K562 (cell line): ENCODE data around the gene ZNF346. TPM values are rescaled to one million over a fixed set of nuclear protein-coding genes. Genes with fewer than 3 reads are reported as not detected.

Experiments used
- ATF2 ChIP-seq: sonication (generic); formaldehyde crosslinking; IDR thresholded peaks from 2 replicates; pipeline ENCODE4 v1.8.1; 2022; ENCODE audit warnings: missing genetic modification reagents
- BMI1 ChIP-seq: fragments of 150-350 bp; IDR thresholded peaks from 2 replicates; pipeline ENCODE4 v1.6.1; 2014; ENCODE audit warnings: low read length
- CBX5 ChIP-seq: IDR thresholded peaks from 2 replicates; pipeline ENCODE4 v1.6.1; 2014; ENCODE audit warnings: low read depth, borderline replicate concordance
- CBX8 ChIP-seq: fragments of 200-600 bp; sonication (generic); IDR thresholded peaks from 2 replicates; pipeline ENCODE4 v1.6.1; 2012; ENCODE audit warnings: borderline replicate concordance, mixed run types, low read depth, mild to moderate bottlenecking, moderate library complexity, mixed read lengths, low read length, control low read depth, inconsistent platforms; ENCODE audit not compliant: poor library complexity, severe bottlenecking; ENCODE audit errors: extremely low read depth
- DEAF1 ChIP-seq: fragments of 450-650 bp; formaldehyde crosslinking; IDR thresholded peaks from 2 replicates; pipeline ENCODE4 v1.4.0; 2020; ENCODE audit warnings: mild to moderate bottlenecking, moderate library complexity
- ETV6 ChIP-seq, 3 experiments: fragments of 150-350 bp in 1 of 3; sonication (generic) in 1 of 3; formaldehyde crosslinking in 1 of 3; IDR thresholded peaks; 2 replicates each; pipeline versions ENCODE4 v1.6.1 to v1.8.0; 2014 to 2022; ENCODE audit warnings: borderline replicate concordance in 2 of 3, low read depth in 2 of 3, antibody characterized with exemption in 1 of 3, low read length in 1 of 3, mild to moderate bottlenecking in 1 of 3, missing genetic modification reagents in 1 of 3
- FOXJ2 ChIP-seq: fragments of 200-800 bp; sonication (Bioruptor generic); IDR thresholded peaks from 2 replicates; pipeline ENCODE4 v1.6.1; 2016; ENCODE audit warnings: missing genetic modification characterization, missing compliant biosample characterization
- FOXP1 ChIP-seq: sonication (generic); formaldehyde crosslinking; IDR thresholded peaks from 2 replicates; pipeline ENCODE4 v1.8.0; 2022; ENCODE audit warnings: mild to moderate bottlenecking, missing genetic modification reagents
- TCF7 ChIP-seq: sonication (generic); IDR thresholded peaks from 2 replicates; pipeline ENCODE4 v1.6.1; 2016; ENCODE audit warnings: antibody characterized with exemption, borderline replicate concordance
- TRIM25 ChIP-seq: fragments of 450-650 bp; IDR thresholded peaks from 2 replicates; pipeline ENCODE4 v1.7.0; 2016; ENCODE audit warnings: borderline replicate concordance
- XRCC4 ChIP-seq: IDR thresholded peaks from one replicate; pipeline ENCODE4 v1.6.1; 2011; ENCODE audit not compliant: insufficient read depth, insufficient read length; ENCODE audit errors: extremely low read depth
- ZBTB1 ChIP-seq: sonication (generic); formaldehyde crosslinking; IDR thresholded peaks from 2 replicates; pipeline ENCODE4 v1.8.1; 2023; ENCODE audit warnings: missing genetic modification reagents, low read depth, mild to moderate bottlenecking, borderline replicate concordance
- ZBTB2 ChIP-seq: fragments of 450-650 bp; IDR thresholded peaks from 2 replicates; pipeline ENCODE4 v1.6.1; 2016; ENCODE audit warnings: antibody characterized with exemption
- ZBTB26 ChIP-seq: fragments of 450-650 bp; formaldehyde crosslinking; IDR thresholded peaks from 2 replicates; pipeline ENCODE4 v1.4.0; 2022; ENCODE audit warnings: missing genetic modification characterization
- ZNF3 ChIP-seq: fragments of 250-450 bp; sonication (Bioruptor Pico); IDR thresholded peaks from 2 replicates; pipeline ENCODE4 v1.5.0; 2021; ENCODE audit warnings: mild to moderate bottlenecking, moderate library complexity
- ZNF511 ChIP-seq: sonication (generic); formaldehyde crosslinking; IDR thresholded peaks from 2 replicates; pipeline ENCODE4 v1.8.0; 2022; ENCODE audit warnings: mild to moderate bottlenecking, missing genetic modification reagents
- ZNF584 ChIP-seq: fragments of 200-800 bp; sonication (Bioruptor generic); IDR thresholded peaks from 2 replicates; pipeline ENCODE4 v1.6.1; 2016; ENCODE audit warnings: low read depth, mild to moderate bottlenecking, missing genetic modification characterization, missing compliant biosample characterization
- ZNF699 ChIP-seq: fragments of 250-450 bp; sonication (Bioruptor Pico); IDR thresholded peaks from 2 replicates; pipeline ENCODE4 v1.8.0; 2021; ENCODE audit warnings: mild to moderate bottlenecking, moderate library complexity; ENCODE audit not compliant: insufficient replicate concordance
- polyA plus RNA-seq, 8 experiments: library from polyadenylated mRNA; depleted of rRNA in 4 of 8; stranded (reverse) in 5 of 8; unstranded in 3 of 8; fragments of >200 nt; fragmentation: Nextera tagmentation in 2 of 8; fragmentation: Illumina TruSeq in 1 of 8; extraction: Ambion mirVana in 2 of 8; extraction: Trizol in 1 of 8; gene quantifications; 2 replicates each; pipeline versions ENCODE4 v1.2.1 to v1.2.3, GENCODE V29; 2011 to 2014; ENCODE audit warnings: inconsistent platforms in 1 of 8, missing spikeins in 1 of 8
- total RNA-seq, 7 experiments: library from RNA; depleted of rRNA in 6 of 7; stranded (reverse); fragments of >200 nt in 6 of 7; fragmentation: Illumina TruSeq in 2 of 7; extraction: Trizol in 2 of 7; gene quantifications; 2 replicates each; pipeline versions ENCODE4 v1.2.1 to v1.2.3, GENCODE V29; 2011 to 2021; ENCODE audit warnings: low replicate concordance in 1 of 7

ZNF346 gene
- total and polyA plus RNA-seq, 9 of the 15 experiments (the other 6 are each of a cell fraction or from before 2014, with no cell fraction given): 5.0 to 25.1 (median 20.1) TPM

- TF ChIP-seq TRIM25: no peak
- no peak for TF ChIP-seq ETV6 (IDR thresholded peaks at IDR 0.05; ENCODE audit: borderline replicate concordance in 1 of 2, low read depth in 2 of 2, low read length in 1 of 2)
- no peak for TF ChIP-seq ETV6 (CRISPR knock-in tag; IDR thresholded peaks at IDR 0.05; ENCODE audit: borderline replicate concordance)
- TF ChIP-seq FOXJ2 (tag): no peak
- TF ChIP-seq ZBTB26: no peak
- no peak for TF ChIP-seq TCF7
- TF ChIP-seq ATF2: peak; percentile 52; the same call in 1 of the 2 replicates
- peak; percentile 35; the same call in 1 of the 2 replicates for TF ChIP-seq ZNF511
- TF ChIP-seq FOXP1 (CRISPR knock-in tag): no peak
- no peak for TF ChIP-seq ZBTB1 (CRISPR knock-in tag)
- TF ChIP-seq ZBTB2: no peak
- no peak for TF ChIP-seq CBX5
- no peak for TF ChIP-seq ZNF584 (CRISPR knock-in tag)
- TF ChIP-seq XRCC4: no peak
- TF ChIP-seq BMI1: no peak
- TF ChIP-seq ZNF3: no peak
- no peak for TF ChIP-seq CBX8
- no peak for TF ChIP-seq ZNF699 (CRISPR knock-in tag)
- TF ChIP-seq DEAF1 (CRISPR knock-in tag): no peak
Measured at GRCh38 chr5:177086654-177087397, 64.3 kb downstream of the ZNF346 start, which contains the start of gene FGFR4 (continued).
